RWPE2 (cell line): ENCODE measurements around the gene RASL10A.

Experiments used
- ATAC-seq: fragments of 200-7000 bp; cut with Tn5 transposase; 3 replicates; pipeline ENCODE4 v1.9.1; 2021; ENCODE audit warnings: low read depth
- DNase-seq: peaks from one replicate; pipeline ENCODE4 v3.0.0-alpha.2; 2020; ENCODE audit warnings: low spot score
- H3K27ac ChIP-seq: fragments of 450-650 bp; 2 replicates; pipeline ENCODE4 v1.5.1; 2017; ENCODE audit warnings: mild to moderate bottlenecking; ENCODE audit not compliant: poor library complexity, severe bottlenecking
- H3K27me3 ChIP-seq: fragments of 250-450 bp; sonication (Bioruptor Pico); 2 replicates; pipeline ENCODE4 v1.5.1; 2021; ENCODE audit warnings: mild to moderate bottlenecking, moderate library complexity; ENCODE audit not compliant: insufficient read depth, poor library complexity, severe bottlenecking
- H3K36me3 ChIP-seq: fragments of 250-450 bp; sonication (Bioruptor Pico); 2 replicates; pipeline ENCODE4 v1.5.1; 2020; ENCODE audit warnings: low read depth, mild to moderate bottlenecking, moderate library complexity
- H3K4me1 ChIP-seq: fragments of 250-450 bp; sonication (Bioruptor Pico); 2 replicates; pipeline ENCODE4 v1.5.1; 2021; ENCODE audit warnings: mild to moderate bottlenecking, moderate library complexity; ENCODE audit not compliant: insufficient read depth, poor library complexity, severe bottlenecking
- H3K4me3 ChIP-seq: fragments of 250-450 bp; sonication (Bioruptor Pico); 2 replicates; pipeline ENCODE4 v1.5.1; 2021; ENCODE audit warnings: mild to moderate bottlenecking, moderate library complexity; ENCODE audit not compliant: severe bottlenecking
- H3K9me3 ChIP-seq: fragments of 250-450 bp; sonication (Bioruptor Pico); 2 replicates; pipeline ENCODE4 v1.5.1; 2021; ENCODE audit warnings: mild to moderate bottlenecking, moderate library complexity; ENCODE audit not compliant: severe bottlenecking
- TF ChIP-seq, protein P1 (sequence below): fragments of 450-650 bp; IDR thresholded peaks from one replicate; pipeline ENCODE4 v1.5.1; 2017; ENCODE audit warnings: mild to moderate bottlenecking, moderate library complexity; ENCODE audit not compliant: poor library complexity, severe bottlenecking

The RASL10A gene

DNA sequence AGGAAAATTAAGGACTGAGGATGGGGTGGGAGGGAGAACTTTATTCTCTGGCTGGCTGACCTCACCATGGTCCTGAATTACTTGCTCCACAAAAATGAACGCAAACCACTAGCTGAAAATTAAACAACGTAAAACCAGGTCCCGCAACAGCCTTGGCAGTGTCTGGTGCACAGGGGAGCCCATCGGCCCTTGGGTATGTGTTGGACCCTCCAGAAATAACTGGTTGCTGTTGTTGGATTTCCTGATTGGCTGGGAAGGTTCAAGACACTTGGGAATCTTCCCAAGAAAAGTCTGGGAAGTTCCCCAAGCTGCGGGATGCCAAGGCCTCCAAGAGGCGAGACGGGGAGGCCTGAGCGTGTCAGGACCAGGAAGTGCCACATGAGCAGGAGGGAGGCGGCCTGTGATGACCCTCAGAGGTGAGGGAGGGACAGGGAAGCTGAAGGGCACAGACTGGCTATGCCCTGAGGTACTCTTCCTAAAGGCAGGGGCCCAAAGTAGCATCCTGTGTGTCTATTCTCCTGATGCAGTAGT, 10.4 kb upstream of the RASL10A start:
- DNase-seq, result no peak
- no peak overlapping the region for H3K27ac ChIP-seq
- no peaks in the 10 kb centered on the region for H3K36me3 ChIP-seq
- no peaks in the 10 kb centered on the region for H3K9me3 ChIP-seq
- no peaks in the 10 kb centered on the region for H3K27me3 ChIP-seq
- TF ChIP-seq, protein P1, sequence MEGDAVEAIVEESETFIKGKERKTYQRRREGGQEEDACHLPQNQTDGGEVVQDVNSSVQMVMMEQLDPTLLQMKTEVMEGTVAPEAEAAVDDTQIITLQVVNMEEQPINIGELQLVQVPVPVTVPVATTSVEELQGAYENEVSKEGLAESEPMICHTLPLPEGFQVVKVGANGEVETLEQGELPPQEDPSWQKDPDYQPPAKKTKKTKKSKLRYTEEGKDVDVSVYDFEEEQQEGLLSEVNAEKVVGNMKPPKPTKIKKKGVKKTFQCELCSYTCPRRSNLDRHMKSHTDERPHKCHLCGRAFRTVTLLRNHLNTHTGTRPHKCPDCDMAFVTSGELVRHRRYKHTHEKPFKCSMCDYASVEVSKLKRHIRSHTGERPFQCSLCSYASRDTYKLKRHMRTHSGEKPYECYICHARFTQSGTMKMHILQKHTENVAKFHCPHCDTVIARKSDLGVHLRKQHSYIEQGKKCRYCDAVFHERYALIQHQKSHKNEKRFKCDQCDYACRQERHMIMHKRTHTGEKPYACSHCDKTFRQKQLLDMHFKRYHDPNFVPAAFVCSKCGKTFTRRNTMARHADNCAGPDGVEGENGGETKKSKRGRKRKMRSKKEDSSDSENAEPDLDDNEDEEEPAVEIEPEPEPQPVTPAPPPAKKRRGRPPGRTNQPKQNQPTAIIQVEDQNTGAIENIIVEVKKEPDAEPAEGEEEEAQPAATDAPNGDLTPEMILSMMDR, result no peak
- no peak overlapping the region for H3K4me3 ChIP-seq
- no peaks in the 10 kb centered on the region for H3K4me1 ChIP-seq
- no peak for ATAC-seq

DNA sequence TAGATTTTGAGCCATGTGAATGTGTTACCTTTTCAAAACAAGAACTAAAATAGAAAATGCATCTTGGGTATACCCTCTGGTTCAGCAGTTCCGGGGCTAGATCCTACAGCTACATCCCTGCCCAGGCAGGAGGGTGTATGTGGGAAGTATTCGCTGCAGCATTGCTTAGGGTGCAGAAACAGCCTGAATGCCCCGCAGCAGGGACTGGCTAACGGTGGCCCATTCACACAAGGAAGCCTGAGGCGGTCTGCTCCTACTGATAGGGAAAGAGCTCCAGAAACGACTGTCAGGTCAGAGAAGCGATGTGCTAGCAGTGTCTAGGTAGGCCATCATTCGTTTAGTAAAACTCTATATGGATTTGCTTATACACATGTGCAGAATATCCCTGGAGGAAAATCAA, 9.9 kb upstream of the RASL10A start:
- H3K27me3 ChIP-seq, result no peaks in the 10 kb centered on the region
- no peaks in the 10 kb centered on the region for H3K4me1 ChIP-seq
- no peak overlapping the region for H3K4me3 ChIP-seq
- no peak for DNase-seq
- TF ChIP-seq, protein P1, result no peak
- H3K9me3 ChIP-seq, result no peaks in the 10 kb centered on the region
- H3K27ac ChIP-seq, result no peak overlapping the region
- ATAC-seq, result no peak
- H3K36me3 ChIP-seq, result no peaks in the 10 kb centered on the region

DNA sequence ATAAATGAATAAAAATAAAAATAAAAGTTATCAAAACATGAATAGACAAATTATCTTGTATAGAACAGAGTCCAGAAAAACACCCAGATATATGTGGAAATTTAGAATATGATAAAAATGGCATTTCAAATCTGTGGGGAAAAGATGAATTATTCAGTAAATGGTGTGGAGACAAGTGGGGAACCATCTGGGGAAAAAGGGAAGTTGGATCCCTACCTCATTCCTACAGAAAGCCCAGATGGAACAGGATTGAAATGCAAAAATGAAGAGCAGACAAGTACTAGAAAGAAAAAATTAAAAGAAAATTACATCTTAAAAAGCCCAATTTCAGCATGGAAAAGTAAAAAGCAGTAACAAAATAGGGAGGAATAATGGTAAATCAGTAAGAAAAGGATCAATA, 8.1 kb upstream of the RASL10A start:
- no peaks in the 10 kb centered on the region for H3K9me3 ChIP-seq
- ATAC-seq (no peak), DNase-seq (no peak)
- H3K36me3 ChIP-seq, result no peaks in the 10 kb centered on the region
- no peaks in the 10 kb centered on the region for H3K27me3 ChIP-seq
- no peaks in the 10 kb centered on the region for H3K4me1 ChIP-seq
- no peak overlapping the region for H3K27ac ChIP-seq
- TF ChIP-seq, protein P1, result no peak
- H3K4me3 ChIP-seq, result no peak overlapping the region

DNA sequence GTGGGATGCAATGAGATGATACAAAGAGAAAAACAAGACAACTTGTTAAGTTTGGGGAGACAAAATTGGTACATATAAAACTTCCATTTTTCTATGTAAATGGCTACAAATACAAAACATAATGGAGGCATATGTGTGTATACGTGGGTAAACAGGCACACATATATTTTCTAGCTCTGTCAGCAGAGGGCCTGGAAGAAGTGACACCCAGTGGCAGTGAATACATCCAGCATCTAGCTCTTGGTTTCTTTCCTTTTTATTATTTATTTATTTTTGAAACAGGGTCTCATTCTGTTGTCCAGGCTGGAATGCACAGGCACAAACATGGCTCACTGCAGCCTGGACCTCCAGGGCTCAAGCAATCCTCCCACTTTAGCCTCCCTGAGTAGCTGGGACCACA, 5.0 kb upstream of the RASL10A start:
- TF ChIP-seq, protein P1, result peak; percentile 36
- Histone ChIP-seq H3K27ac (no peak overlapping the region), H3K4me1 (no peaks in the 10 kb centered on the region), H3K4me3 (no peak overlapping the region), H3K36me3 (no peaks in the 10 kb centered on the region), H3K27me3 (peaks cover 10% of the 10 kb centered on the region), H3K9me3 (no peaks in the 10 kb centered on the region)
- DNase-seq, result no peak
- ATAC-seq, result peak; percentile 47; the same call in 1 of the 3 replicates

DNA sequence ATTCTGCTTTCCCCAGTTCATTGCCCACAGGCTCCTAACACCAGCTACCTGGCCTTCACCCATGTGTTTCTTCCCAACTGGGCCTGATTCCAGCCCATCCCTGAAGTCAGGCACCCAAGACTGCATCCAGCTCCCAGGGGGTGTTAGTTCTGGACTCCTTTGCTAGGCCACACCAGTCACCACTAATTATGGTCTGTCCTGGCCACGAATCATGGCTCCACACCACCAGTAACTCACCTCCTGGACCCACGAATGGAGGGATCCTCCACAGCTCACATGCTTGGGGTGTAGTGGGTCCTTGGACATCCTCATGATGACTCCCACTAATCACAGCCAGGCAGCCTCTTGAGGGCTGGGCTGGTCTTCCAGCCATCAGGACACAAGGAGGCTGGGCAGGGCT, 3.6 kb upstream of the RASL10A start:
- Histone ChIP-seq H3K27ac (no peak overlapping the region), H3K36me3 (no peaks in the 10 kb centered on the region), H3K27me3 (peaks cover 20% of the 10 kb centered on the region), H3K9me3 (no peaks in the 10 kb centered on the region), H3K4me3 (no peak overlapping the region), H3K4me1 (no peaks in the 10 kb centered on the region)
- TF ChIP-seq, protein P1, result no peak
- DNase-seq (no peak), ATAC-seq (no peak)
